MM.1S (cell line): ENCODE measurements around the gene SLC25A40.
"Not testable (repeated sequence)": the region's sequence is repeated elsewhere in the genome, so short reads cannot be mapped to it uniquely, and the experiment has no call there.

Source experiments
- EZH2phosphoT487 ChIP-seq: fragments of 300-600 bp; sonication (generic); IDR thresholded peaks from 2 replicates; pipeline ENCODE4 v1.6.1; 2018; ENCODE audit warnings: antibody characterized with exemption, low read length
- TF ChIP-seq, protein P1 (sequence below): fragments of 300-600 bp; sonication (generic); IDR thresholded peaks from 2 replicates; pipeline ENCODE4 v1.5.1; 2016; ENCODE audit warnings: antibody characterized with exemption, low read length, mixed read lengths

DNA sequence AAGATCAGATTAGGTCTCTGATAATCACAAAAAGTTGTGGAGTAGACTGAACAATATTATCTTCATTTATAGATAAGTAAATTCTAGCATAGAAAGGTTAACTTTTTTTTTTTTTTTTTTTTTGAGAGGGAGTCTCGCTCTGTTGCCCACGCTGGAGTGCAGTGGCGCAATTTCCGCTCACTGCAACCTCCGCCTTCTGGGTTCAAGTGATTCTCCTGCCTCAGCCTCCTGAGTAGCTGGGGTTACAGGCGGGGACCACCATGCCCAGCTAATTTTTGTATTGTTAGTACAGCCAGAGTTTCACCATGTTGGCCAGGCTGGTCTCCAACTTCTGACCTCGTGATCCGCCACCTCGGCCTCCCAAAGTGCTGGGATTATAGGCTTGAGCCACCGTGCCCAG lies 2.8 kb downstream of the SLC25A40 start:
- TF ChIP-seq, protein P1, sequence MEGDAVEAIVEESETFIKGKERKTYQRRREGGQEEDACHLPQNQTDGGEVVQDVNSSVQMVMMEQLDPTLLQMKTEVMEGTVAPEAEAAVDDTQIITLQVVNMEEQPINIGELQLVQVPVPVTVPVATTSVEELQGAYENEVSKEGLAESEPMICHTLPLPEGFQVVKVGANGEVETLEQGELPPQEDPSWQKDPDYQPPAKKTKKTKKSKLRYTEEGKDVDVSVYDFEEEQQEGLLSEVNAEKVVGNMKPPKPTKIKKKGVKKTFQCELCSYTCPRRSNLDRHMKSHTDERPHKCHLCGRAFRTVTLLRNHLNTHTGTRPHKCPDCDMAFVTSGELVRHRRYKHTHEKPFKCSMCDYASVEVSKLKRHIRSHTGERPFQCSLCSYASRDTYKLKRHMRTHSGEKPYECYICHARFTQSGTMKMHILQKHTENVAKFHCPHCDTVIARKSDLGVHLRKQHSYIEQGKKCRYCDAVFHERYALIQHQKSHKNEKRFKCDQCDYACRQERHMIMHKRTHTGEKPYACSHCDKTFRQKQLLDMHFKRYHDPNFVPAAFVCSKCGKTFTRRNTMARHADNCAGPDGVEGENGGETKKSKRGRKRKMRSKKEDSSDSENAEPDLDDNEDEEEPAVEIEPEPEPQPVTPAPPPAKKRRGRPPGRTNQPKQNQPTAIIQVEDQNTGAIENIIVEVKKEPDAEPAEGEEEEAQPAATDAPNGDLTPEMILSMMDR, result not testable (repeated sequence)
- not testable (repeated sequence) for TF ChIP-seq EZH2phosphoT487
